Erythroblast (primary cell): ENCODE data around the gene HS6ST2.
"Not testable (repeated sequence)": the region's sequence is repeated elsewhere in the genome, so short reads cannot be mapped to it uniquely, and the experiment has no call there.

Experiments
- DNase-seq, 2 experiments: peaks; one replicate each; lab custom pipeline; 2025; lab: John Stamatoyannopoulos, UW
- GATA1 ChIP-seq: IDR thresholded peaks from 2 replicates; pipeline ENCODE4 v1.6.1; 2011; ENCODE audit warnings: low read depth, mild to moderate bottlenecking, control low read depth, low read length, moderate library complexity
- POLR2A ChIP-seq: IDR thresholded peaks from 2 replicates; pipeline ENCODE4 v1.6.1; 2011; ENCODE audit warnings: mild to moderate bottlenecking, low read length

The HS6ST2 gene

DNA sequence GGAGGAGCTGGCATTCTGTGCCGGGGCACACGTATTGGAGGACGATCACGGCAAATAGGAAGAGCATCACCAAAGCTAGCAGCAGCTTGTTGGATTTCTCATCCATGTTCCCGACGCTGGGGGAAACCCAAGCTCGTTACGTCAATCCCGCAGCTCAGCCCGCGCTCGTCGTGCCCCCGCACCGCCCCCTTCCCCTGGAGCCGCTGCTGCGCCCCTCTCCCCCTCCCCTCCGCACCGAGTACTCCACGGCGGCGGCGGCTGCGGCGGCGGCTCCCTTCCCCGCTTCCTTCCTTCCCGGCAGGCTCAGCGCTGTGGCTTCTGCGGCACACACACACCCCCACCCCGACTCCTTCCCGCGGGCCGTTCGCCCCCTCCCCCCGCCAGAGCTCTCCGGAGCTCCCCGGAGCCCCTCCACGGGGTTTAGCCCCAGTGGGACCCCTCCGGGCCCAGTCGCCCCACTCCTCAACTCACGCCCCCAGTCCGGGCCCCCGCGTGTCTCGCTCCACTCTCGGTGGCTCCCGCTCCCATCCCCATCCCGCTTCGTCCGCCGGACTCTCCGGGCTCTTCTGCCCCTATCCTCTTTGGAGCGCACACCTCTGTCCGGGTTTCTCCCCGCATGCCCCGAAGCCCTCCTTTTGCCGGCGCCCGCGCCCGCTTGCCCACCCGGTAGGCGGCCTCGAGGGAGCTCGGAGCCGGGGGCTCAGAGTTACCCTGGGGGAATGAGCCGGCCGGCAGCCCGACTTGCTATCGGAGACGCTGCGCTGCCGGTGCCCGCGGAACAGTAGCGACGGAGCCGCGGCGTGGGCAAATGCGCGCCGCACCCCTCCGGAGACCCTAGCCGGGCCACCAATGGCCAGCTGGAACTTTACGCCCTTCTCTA is 978 bp downstream of the HS6ST2 start:
- DNase-seq = no peak
- TF ChIP-seq POLR2A = no peak
- TF ChIP-seq GATA1 = no peak

DNA sequence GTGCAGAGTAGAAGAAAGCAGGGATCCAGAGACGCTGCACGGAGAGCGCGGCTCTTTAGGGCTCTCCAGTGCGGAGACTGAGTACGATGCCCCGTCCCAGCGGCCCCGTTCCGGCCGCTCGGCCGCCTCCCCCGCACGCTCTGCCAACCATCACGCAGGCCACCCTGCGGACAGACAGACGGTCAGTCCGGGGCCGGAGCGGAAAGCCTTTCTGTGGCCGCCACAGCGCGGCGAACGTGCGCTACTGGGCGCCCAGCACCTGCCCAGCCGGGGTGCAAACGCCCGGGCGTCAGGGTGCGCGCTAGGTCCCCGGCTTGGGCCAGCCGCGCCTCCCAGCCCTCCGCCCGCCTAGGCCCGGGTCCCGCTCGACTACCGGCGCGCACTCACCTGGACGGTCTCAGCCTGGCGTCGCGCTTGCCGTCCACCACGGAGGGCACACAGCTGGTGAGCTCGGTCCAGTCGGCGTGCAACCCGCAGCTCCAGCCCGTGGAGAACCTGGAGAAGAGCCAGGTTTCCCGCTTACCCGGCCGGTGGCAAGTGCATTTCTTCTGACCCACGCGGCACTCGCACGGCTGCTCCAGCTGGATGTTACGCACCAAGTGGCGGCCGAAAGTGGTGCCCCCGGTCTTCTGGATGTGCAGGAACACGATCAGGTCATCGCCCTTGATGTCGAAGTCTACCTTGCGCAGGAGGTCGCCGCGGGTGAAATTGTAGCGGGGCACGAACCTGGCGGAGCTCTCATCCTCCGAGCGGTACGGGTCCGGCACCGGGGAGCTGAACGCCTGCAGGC is 1.8 kb downstream of the HS6ST2 start:
- no peak for TF ChIP-seq GATA1
- no peak for TF ChIP-seq POLR2A
- no peak for DNase-seq

DNA sequence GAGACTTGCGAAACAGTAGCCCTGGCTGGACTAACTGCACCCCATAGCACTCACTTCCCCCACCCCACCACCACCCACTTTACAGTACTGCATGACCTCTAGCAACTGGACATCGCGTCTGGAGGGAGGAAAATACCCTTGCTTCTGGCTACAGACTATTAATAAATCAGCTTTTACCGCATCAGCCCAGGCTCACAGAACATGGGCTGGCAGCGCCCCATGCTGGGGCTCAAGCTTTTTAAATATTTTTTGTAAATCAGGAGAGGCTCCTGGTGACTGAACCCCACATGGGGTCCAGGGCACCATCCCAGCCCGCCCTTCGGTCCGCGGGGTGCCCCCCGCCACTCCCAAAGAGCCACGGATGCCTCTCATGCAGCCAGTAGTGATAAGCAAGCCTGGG is 2.7 kb downstream of the HS6ST2 start:
- TF ChIP-seq GATA1 (no peak), POLR2A (no peak)

DNA sequence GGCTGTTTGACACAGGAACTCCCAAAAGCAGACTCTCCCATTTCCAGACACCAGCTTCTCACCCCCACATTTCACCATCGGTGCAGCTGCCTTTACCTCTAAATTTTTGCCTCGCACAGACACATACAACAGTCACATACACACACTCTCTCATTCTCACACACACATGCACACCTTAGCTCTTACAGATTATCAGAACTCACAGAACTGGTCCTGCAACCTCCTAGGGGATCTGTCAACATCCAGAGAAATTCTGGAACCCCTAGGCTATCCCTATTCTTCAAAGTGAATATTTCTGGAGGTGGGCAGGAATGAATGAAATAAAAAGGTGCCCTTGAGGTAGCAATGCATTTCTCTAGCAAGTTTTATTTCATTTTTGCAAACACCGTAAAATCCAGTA is 4.1 kb downstream of the HS6ST2 start:
- TF ChIP-seq GATA1 = no peak
- TF ChIP-seq POLR2A = no peak
- no peak for DNase-seq

More for the DNA sequence above, 2.7 kb downstream of the HS6ST2 start:
- no peak for DNase-seq

DNA sequence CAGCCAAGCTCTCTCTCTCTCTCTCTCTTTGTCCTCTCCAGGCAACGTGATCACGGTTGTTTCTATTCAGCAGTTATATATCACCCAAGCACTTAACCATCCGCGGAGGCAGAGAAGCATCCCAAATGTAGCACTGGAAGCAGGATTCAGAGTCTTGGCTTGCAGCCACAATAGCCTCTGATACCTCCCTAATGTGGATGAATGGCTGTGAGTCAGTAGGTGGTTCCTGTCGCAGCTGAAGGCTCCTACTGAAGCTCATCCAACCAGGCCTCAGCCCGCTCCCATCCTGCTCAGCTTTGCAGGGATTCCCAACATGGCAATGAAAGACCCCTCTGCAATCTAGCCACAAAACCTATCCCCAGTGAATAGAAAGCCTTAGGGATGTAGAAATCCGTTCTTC is 5.1 kb downstream of the HS6ST2 start:
- DNase-seq = no peak
- TF ChIP-seq POLR2A = no peak
- TF ChIP-seq GATA1 = no peak

DNA sequence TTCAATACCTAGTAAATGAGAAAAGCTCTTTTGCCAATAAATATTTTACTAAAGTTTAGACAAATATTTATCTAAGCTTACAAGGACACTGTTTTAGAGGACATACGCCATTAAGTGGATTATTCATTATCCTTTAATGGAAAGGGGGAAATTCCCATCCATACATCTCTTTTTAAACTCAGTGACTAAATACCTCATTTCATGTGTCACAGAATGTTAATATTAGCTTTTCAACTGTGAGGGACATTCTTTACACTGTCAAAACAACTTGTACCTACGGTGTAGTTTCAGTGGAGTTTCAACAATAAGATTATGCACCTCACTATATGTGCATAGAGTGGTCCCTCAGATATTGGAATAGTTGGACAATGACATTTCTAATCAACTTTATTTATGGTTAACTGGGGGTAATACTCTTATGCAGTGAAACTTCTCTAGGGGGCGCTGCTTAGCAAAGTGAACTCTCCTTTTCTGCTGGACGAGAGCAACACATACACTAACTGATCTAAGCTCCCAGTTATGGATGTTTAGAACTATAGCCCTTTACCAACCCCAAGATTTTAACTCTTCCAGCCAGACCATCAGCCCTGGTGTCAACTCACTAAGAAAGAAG is 9.7 kb downstream of the HS6ST2 start:
- TF ChIP-seq GATA1 = no peak
- TF ChIP-seq POLR2A = no peak
- DNase-seq = peak; percentile 1 to 13

DNA sequence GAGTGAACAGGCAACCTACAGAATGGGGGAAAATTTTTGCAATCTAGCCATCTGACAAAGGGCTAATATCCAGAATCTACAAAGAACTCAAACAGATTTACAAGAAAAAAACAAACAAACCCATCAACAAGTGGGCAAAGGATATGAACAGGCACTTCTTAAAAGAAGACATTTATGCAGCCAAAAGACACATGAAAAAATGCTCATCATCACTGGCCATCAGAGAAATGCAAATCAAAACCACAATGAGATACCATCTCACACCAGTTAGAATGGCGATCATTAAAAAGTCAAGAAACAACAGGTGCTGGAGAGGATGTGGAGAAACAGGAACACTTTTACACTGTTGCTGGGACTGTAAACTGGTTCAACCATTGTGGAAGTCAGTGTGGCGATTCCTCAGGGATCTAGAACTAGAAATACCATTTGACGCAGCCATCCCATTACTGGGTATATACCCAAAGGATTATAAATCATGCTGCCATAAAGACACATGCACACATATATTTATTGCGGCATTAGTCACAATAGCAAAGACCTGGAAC is 13.3 kb downstream of the HS6ST2 start:
- DNase-seq = not testable (repeated sequence)

DNA sequence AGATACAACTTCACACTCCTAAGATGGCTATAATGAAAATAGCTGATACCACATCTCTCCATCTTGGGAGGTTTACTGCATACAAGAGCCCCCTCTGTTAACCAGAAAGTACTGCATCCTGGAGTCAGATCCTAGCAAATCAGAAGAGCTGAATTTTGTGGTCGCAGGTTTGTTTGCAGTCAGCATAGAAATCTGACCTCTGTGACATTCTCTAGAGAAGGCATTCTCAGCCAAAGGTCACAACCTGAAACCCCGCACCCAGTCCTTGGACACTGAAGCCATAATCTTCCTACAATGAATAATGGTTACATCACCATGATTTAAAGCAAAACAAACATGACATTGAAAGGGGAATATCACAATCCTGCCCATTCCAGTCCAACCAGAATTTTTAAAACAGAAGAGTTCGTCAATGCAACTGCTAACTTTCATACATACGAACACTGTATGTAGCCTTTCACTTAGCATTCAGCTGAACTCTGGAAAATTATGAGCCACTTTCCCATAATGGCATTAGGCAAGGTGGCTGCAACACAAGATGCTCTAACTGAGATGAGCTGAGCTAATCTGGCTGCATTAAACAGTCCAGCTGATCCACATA is 17.6 kb downstream of the HS6ST2 start:
- no peak for DNase-seq
- TF ChIP-seq POLR2A = no peak
- no peak for TF ChIP-seq GATA1

DNA sequence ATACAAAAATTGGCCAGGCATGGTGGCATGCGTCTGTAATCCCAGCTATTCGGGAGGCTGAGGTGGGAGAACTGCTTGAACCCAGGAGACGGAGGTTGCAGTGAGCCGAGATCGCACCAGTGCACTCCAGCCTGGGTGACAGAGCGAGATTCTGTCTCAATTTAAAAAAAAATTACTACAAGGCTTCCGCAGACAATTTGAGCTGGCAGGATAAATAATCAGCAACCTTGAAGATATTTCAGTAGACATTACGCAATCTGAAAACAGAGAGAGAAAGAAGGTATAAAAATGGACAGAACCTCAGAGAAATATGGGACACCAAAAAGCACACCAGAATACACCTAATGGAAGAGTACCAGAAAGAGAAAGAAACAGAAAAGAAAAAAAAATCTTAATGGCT is 25.3 kb downstream of the HS6ST2 start:
- TF ChIP-seq GATA1 (no peak), POLR2A (no peak)
- no peak for DNase-seq

DNA sequence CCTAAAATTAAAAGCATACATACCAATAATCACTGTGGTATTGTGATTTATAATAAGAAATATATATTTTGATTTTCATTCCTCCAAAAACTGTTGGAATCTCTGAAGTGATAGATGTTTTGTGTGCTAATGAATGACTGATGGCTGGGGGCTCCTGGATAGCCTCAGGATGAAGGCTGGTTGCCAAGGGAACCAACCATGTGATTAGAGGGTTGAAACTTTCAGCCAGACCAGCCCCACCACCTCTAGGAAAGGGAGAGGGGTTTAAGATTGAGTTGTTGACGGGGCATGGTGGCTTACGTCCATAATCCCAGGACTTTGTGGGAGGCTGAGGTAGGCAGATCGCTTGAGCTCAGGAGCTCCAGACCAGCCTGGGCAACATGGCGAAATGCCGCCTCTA is 34.0 kb downstream of the HS6ST2 start:
- no peak for TF ChIP-seq GATA1
- TF ChIP-seq POLR2A = no peak
- DNase-seq = no peak

DNA sequence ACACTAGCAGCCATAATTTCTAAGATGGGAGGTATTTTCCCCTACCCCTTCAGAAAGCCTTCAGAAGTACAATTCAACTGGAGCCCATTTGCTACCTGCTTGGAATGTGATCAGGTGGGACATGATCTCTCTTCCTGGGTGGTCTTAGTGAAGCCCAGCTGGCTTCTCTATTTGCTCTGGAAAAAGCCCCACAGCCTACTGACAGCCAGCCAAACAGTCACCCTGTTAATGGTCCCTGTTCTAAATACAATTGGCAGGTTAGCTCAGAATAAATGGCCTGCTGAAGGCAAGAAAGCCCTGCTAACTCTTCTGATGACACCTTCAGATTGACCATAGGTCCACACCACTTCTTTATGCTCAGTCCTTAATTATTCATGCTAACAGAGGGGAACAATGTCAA is 39.9 kb downstream of the HS6ST2 start:
- no peak for TF ChIP-seq POLR2A
- TF ChIP-seq GATA1 = no peak
- no peak for DNase-seq

DNA sequence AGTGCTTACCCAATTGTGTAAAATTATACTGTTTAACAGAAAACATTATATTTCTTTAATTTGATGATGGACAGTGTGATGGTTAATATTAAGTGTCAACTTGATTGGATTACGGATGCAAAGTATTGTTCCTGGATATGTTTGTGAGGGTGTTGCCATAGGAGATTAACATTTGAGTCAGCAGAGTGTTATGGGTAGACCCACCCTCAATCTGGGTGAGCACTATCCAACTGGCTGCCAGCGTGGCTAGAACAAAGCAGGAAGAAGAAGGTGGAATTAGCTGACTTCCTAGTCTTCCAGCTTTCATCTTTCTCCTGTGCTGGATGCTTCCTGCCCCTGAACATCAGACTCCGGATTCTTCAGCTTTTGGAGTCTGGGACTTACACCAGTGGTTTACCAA is 42.1 kb downstream of the HS6ST2 start:
- no peak for DNase-seq
- TF ChIP-seq POLR2A = no peak
- TF ChIP-seq GATA1 = no peak

DNA sequence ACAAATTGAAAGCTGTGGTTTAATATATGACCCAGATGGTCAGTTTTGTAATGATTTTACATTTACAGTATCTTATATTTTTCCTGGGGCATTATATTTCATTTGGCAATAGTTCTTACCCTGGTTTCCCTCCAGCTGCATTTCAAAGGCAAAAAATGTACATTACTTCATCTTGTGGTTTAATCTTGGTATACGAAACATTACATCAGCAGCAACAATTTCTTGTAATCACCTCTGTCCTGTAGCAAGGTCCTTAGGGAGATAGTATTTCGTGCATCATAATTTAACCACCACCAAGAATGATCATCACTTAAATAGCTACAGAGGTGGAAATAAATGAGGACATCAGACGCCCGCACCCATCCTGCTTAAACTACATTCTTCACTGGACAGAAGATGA is 48.8 kb downstream of the HS6ST2 start:
- no peak for DNase-seq
- TF ChIP-seq POLR2A (no peak), GATA1 (no peak)
